CD4-positive, alpha-beta T cell (primary cell): Measurements from ENCODE around the gene ZFYVE16. TPM values are rescaled to one million over a fixed set of nuclear protein-coding genes. Genes with fewer than 3 reads are reported as not detected.
A peak's percentile ranks its signal among the peaks of the same experiment; 100 is the strongest.

Experiments
- ATAC-seq: fragments of 200-7000 bp; cut with Tn5 transposase; one replicate; pipeline ENCODE4 v1.10.0; 2022; ENCODE audit warnings: mild to moderate bottlenecking; ENCODE audit not compliant: poor library complexity
- CTCF ChIA-PET: fragments of 350-600 bp; sonication (Branson Sonifier 250); formaldehyde crosslinking; loops from one replicate; lab custom pipeline; 2021; ENCODE audit warnings: antibody characterized with exemption, inconsistent platforms; lab: Charles Lee
- POLR2A ChIA-PET: fragments of 350-600 bp; sonication (Branson Sonifier 250); formaldehyde crosslinking; loops from one replicate; lab custom pipeline; 2021; ENCODE audit warnings: antibody characterized with exemption, inconsistent platforms; lab: Charles Lee
- DNase-seq, 14 experiments: peaks; one replicate each; pipeline ENCODE4 v3.0.0-alpha.2; 2013 to 2020; ENCODE audit warnings: mixed read lengths in 2 of 14
- H3K27ac ChIP-seq, 2 donors: one replicate each; pipeline versions ENCODE4 v1.5.1 to v1.7.0; 2013; ENCODE audit warnings: low read length in 2 of 2, low read depth in 1 of 2, mild to moderate bottlenecking in 1 of 2
- H3K27me3 ChIP-seq, 2 experiments: 1 replicate in 1 of 2; 2 replicates in 1 of 2; pipeline versions ENCODE4 v1.6.1 to v1.7.0; 2013; ENCODE audit warnings: low read length in 2 of 2, control low read depth in 1 of 2, mild to moderate bottlenecking in 1 of 2, moderate library complexity in 1 of 2; ENCODE audit not compliant: insufficient read depth in 2 of 2, control insufficient read depth in 1 of 2
- H3K36me3 ChIP-seq: one replicate; pipeline ENCODE4 v1.6.1; 2013; ENCODE audit warnings: low read length, control low read depth; ENCODE audit not compliant: insufficient read depth
- H3K4me1 ChIP-seq: one replicate; pipeline ENCODE4 v1.6.1; 2013; ENCODE audit warnings: low read length, control low read depth; ENCODE audit not compliant: insufficient read depth
- H3K4me3 ChIP-seq: one replicate; pipeline ENCODE4 v1.5.1; 2013; ENCODE audit warnings: mild to moderate bottlenecking, low read length, moderate library complexity
- H3K9me3 ChIP-seq, 2 experiments: 1 replicate in 1 of 2; 2 replicates in 1 of 2; pipeline versions ENCODE4 v1.6.1 to v1.7.0; 2013; ENCODE audit warnings: low read length in 2 of 2, mild to moderate bottlenecking in 2 of 2, control low read depth in 1 of 2, moderate library complexity in 1 of 2; ENCODE audit not compliant: control insufficient read depth in 1 of 2, insufficient read depth in 1 of 2
- H3K27ac Mint-ChIP-seq: one replicate; pipeline ENCODE4 v1.8.0; 2020; ENCODE audit warnings: mixed read lengths
- H3K27me3 Mint-ChIP-seq: one replicate; pipeline ENCODE4 v1.8.0; 2021; ENCODE audit warnings: mixed read lengths
- H3K36me3 Mint-ChIP-seq: one replicate; pipeline ENCODE4 v1.8.0; 2021; ENCODE audit warnings: low read depth, mixed read lengths
- H3K4me1 Mint-ChIP-seq: one replicate; pipeline ENCODE4 v1.8.0; 2021; ENCODE audit warnings: low read depth, mixed read lengths
- H3K4me3 Mint-ChIP-seq: one replicate; pipeline ENCODE4 v1.8.0; 2020; ENCODE audit warnings: mild to moderate bottlenecking, mixed read lengths
- H3K9me3 Mint-ChIP-seq: one replicate; pipeline ENCODE4 v1.8.0; 2020; ENCODE audit warnings: mixed read lengths
- intact Hi-C, 2 experiments: fragments of 100-400 bp; cut with DNase I in 1 of 2; cut with micrococcal nuclease in 1 of 2; formaldehyde crosslinking; loops; one replicate each; pipeline versions ENCODE4 v1.15.1 to v1.9.0; 2023 to 2025; cut with DNase I, micrococcal nuclease
- total RNA-seq, 174 experiments: library from RNA in 2 of 174; stranded (reverse) in 2 of 174; gene quantifications; one replicate each; pipeline ENCODE4 v1.2.3 and lab custom pipeline; 2021 to 2026
- TF ChIP-seq, protein P1 (sequence below): fragments of 200-600 bp; IDR thresholded peaks from one replicate; pipeline ENCODE4 v1.8.0; 2022; ENCODE audit warnings: antibody characterized with exemption, mild to moderate bottlenecking

The ZFYVE16 gene
- total RNA-seq, 2 experiments from 2014 or later = 7.5 to 7.9 TPM

DNA sequence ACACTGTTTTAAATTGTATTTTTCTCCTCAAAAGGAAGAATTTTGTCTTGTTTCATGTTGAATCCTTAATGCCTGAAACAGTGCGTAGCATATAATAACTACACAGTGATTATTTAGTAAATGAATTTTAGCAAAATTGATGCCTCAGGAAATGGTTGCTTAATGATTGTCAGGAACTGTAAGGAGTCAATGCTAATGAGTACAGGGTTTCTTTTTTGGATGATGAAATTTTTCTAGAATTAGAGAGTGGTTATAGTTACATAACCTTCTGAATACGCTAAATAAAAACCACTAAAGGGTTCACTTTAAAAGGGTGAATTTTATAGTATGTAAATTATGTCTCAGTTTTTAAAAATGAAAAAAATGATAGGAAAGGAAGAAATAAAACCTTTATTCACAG lies 94.9 kb downstream of the ZFYVE16 start:
- DNase-seq (no peak), ATAC-seq (no peak)
- Mint-ChIP-seq H3K4me3 (no peak overlapping the region), H3K27ac (no peak overlapping the region), H3K36me3 (no peaks in the 10 kb centered on the region), H3K27me3 (no peaks in the 10 kb centered on the region), H3K4me1 (peaks cover 6% of the 10 kb centered on the region), H3K9me3 (no peaks in the 10 kb centered on the region)
- Histone ChIP-seq H3K27ac (no peak overlapping the region), H3K9me3 (no peaks in the 10 kb centered on the region), H3K36me3 (no peaks in the 10 kb centered on the region), H3K4me3 (no peak overlapping the region), H3K27me3 (no peaks in the 10 kb centered on the region), H3K4me1 (no peaks in the 10 kb centered on the region)
- intact Hi-C loops = no loop called here
- ChIA-PET CTCF (no interaction called here), POLR2A (no interaction called here)
- TF ChIP-seq, protein P1, sequence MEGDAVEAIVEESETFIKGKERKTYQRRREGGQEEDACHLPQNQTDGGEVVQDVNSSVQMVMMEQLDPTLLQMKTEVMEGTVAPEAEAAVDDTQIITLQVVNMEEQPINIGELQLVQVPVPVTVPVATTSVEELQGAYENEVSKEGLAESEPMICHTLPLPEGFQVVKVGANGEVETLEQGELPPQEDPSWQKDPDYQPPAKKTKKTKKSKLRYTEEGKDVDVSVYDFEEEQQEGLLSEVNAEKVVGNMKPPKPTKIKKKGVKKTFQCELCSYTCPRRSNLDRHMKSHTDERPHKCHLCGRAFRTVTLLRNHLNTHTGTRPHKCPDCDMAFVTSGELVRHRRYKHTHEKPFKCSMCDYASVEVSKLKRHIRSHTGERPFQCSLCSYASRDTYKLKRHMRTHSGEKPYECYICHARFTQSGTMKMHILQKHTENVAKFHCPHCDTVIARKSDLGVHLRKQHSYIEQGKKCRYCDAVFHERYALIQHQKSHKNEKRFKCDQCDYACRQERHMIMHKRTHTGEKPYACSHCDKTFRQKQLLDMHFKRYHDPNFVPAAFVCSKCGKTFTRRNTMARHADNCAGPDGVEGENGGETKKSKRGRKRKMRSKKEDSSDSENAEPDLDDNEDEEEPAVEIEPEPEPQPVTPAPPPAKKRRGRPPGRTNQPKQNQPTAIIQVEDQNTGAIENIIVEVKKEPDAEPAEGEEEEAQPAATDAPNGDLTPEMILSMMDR = no peak

DNA sequence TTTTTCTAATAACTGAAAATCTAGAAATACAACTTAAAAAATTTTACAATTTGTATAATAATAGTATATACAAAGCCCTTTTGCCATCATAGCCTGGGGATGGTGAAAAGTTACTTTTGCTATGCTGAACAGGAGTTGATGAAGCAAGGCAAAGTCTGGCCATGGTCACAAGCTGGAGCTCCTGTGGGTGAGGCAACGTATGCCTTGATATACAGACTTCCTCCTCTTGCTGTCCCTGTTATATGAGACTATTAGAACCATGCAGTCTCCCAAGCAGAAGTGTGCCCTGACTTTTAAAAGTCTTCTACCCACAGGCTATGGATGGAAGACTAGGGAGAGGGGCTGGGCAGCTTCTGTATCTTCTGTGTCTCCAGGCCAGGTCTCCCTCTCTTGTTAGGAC lies 95.8 kb downstream of the ZFYVE16 start:
- H3K27me3 ChIP-seq = no peaks in the 10 kb centered on the region
- peak overlapping the region; percentile 10 for H3K27ac Mint-ChIP-seq
- ATAC-seq = no peak
- no peak overlapping the region for H3K4me3 ChIP-seq
- intact Hi-C loops = no loop called here
- no peaks in the 10 kb centered on the region for H3K9me3 ChIP-seq
- no peaks in the 10 kb centered on the region for H3K27me3 Mint-ChIP-seq
- peaks cover 6% of the 10 kb centered on the region for H3K4me1 Mint-ChIP-seq
- POLR2A ChIA-PET = no interaction called here
- TF ChIP-seq, protein P1 = no peak
- no peaks in the 10 kb centered on the region for H3K36me3 Mint-ChIP-seq
- CTCF ChIA-PET = no interaction called here
- DNase-seq = peak in 3 of 14 experiments; percentile 12 to 21 (median 21)
- no peak overlapping the region for H3K4me3 Mint-ChIP-seq
- no peak overlapping the region for H3K27ac ChIP-seq
- H3K4me1 ChIP-seq = no peaks in the 10 kb centered on the region
- no peaks in the 10 kb centered on the region for H3K9me3 Mint-ChIP-seq
- no peaks in the 10 kb centered on the region for H3K36me3 ChIP-seq

DNA sequence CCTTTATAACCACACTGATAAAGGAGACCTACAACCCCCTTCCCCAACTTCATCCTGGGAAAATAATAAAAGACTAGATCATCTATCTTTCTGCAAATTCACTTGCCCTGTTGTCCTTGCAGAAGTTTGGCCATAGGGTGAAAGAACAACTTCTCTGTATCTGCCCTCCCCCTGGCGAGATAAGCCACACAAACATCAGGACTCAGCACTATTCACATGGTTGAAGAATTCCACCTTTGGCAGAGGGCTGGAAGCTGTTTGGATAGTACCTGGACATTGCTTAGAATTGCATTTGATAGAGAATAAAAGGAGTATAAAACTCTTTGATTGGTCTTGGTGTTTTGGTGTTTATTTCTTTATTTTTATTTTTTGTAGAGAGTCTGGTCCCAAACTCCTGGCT lies 97.0 kb downstream of the ZFYVE16 start:
- Histone ChIP-seq H3K36me3 (no peaks in the 10 kb centered on the region), H3K9me3 (no peaks in the 10 kb centered on the region), H3K27me3 (no peaks in the 10 kb centered on the region), H3K4me1 (no peaks in the 10 kb centered on the region), H3K27ac (no peak overlapping the region), H3K4me3 (no peak overlapping the region)
- Mint-ChIP-seq H3K4me1 (peaks cover 6% of the 10 kb centered on the region), H3K4me3 (no peak overlapping the region), H3K36me3 (no peaks in the 10 kb centered on the region), H3K27ac (no peak overlapping the region), H3K9me3 (no peaks in the 10 kb centered on the region), H3K27me3 (no peaks in the 10 kb centered on the region)
- ATAC-seq = no peak
- intact Hi-C loops = no loop called here
- ChIA-PET CTCF (no interaction called here), POLR2A (no interaction called here)
- TF ChIP-seq, protein P1 = no peak
- DNase-seq = no peak
